ENCODE results near the gene BMPER. TPM values are rescaled to one million over a fixed set of nuclear protein-coding genes. Genes with fewer than 3 reads are reported as not detected.

The BMPER gene
- total RNA-seq (under 1 TPM in 2 of 5 donors, not detected in 3; 0.20 to 0.47 TPM), total RNA-seq (0 to 0.48 (median 0.04) reads per million in 29 experiments)
- total RNA-seq (2013) = 0.11 TPM

GRCh38 chr7:33905389-33906032 is at the start of gene BMPER:
Gene BMPER, plus strand, starts transcription at chr7:33905539. Its CDS starts 75 bp downstream, at chr7:33905614.
- Mint-ChIP-seq H3K4me3 (peak within 1 kb of the TSS; percentile 21 to 66 (median 59)), H3K36me3 (no peaks in the 10 kb centered on the region), H3K9me3 (no peaks in the 10 kb centered on the region), H3K4me1 (peaks cover 7 to 12% (median 9%) of the 10 kb centered on the region in 3 donors), H3K27ac (no peak within 1 kb of the TSS), H3K27me3 (peaks cover 61 to 64% of the 10 kb centered on the region in 2 donors)
- Histone ChIP-seq H3K36me3 (ENCODE audit: control insufficient read depth in 2 of 2, extremely low read depth in 1 of 2, insufficient read depth in 1 of 2, low read length in 1 of 2) (no peaks in the 10 kb centered on the region), H3K4me1 (ENCODE audit: control insufficient read depth in 1 of 2, extremely low read depth in 1 of 2, insufficient read depth in 2 of 2, low read length in 2 of 2) (peaks cover 3 to 16% of the 10 kb centered on the region in 2 experiments), H3K27me3 (replicated peaks in 1 of 2; ENCODE audit: control insufficient read depth in 2 of 2, extremely low read depth in 1 of 2, insufficient read depth in 2 of 2, low read length in 1 of 2) (peaks cover 26 to 27% of the 10 kb centered on the region in 2 experiments), H3K4me3 (ENCODE audit: control insufficient read depth in 1 of 2, extremely low read depth in 1 of 2, low read length in 1 of 2) (peak within 1 kb of the TSS; percentile 25 to 64), H3K27ac (ENCODE audit: low read length) (no peak within 1 kb of the TSS), H3K9me3 (no peaks in the 10 kb centered on the region)
- ATAC-seq (replicated peaks in 1 of 4) (no peak), DNase-seq (no peak)
- 5% methylated on average over 30 of the region's 47 CpGs for WGBS (ENCODE audit: insufficient coverage)
- ChIA-PET CTCF (interaction anchor here in 1 of 2 donors (1.3 kb wide), 1 partner anchor 27 kb away, joined by 3 read pairs; no protein-coding TSS in a partner anchor), POLR2A (no interaction called here)

GRCh38 chr7:33861947-33862346 is 43.4 kb upstream of the BMPER start:
- no peaks in the 10 kb centered on the region for H3K4me1 Mint-ChIP-seq
- Histone ChIP-seq H3K36me3 (ENCODE audit: control insufficient read depth in 2 of 2, extremely low read depth in 1 of 2, insufficient read depth in 1 of 2, low read length in 1 of 2) (no peaks in the 10 kb centered on the region), H3K9me3 (no peaks in the 10 kb centered on the region), H3K27ac (ENCODE audit: low read length) (no peak overlapping the region), H3K4me3 (ENCODE audit: control insufficient read depth in 1 of 2, extremely low read depth in 1 of 2, low read length in 1 of 2) (no peak overlapping the region), H3K27me3 (replicated peaks in 1 of 2; ENCODE audit: control insufficient read depth in 2 of 2, extremely low read depth in 1 of 2, insufficient read depth in 2 of 2, low read length in 1 of 2) (no peaks in the 10 kb centered on the region), H3K4me1 (ENCODE audit: control insufficient read depth in 1 of 2, extremely low read depth in 1 of 2, insufficient read depth in 2 of 2, low read length in 2 of 2) (no peaks in the 10 kb centered on the region)
- POLR2A ChIA-PET = no interaction called here
- no peak for DNase-seq
- H3K36me3 Mint-ChIP-seq = no peaks in the 10 kb centered on the region
- peaks cover 0 to 4% (median 2%) of the 10 kb centered on the region in 3 donors for H3K9me3 Mint-ChIP-seq
- H3K4me3 Mint-ChIP-seq = no peak overlapping the region
- ATAC-seq (replicated peaks in 1 of 4) = no peak
- peaks cover 0 to 16% of the 10 kb centered on the region in 2 donors for H3K27me3 Mint-ChIP-seq
- CTCF ChIA-PET = no interaction called here
- no peak overlapping the region for H3K27ac Mint-ChIP-seq

- Mint-ChIP-seq H3K9me3 (peaks cover 0 to 4% (median 2%) of the 10 kb centered on the region in 3 donors), H3K4me1 (no peaks in the 10 kb centered on the region), H3K4me3 (no peak overlapping the region), H3K27ac (no peak overlapping the region), H3K36me3 (no peaks in the 10 kb centered on the region), H3K27me3 (peaks cover 0 to 14% of the 10 kb centered on the region in 2 donors)
- DNase-seq (no peak), ATAC-seq (replicated peaks in 1 of 4) (no peak)
- H3K9me3 ChIP-seq = no peaks in the 10 kb centered on the region
- no peaks in the 10 kb centered on the region for H3K27me3 ChIP-seq (replicated peaks in 1 of 2; ENCODE audit: control insufficient read depth in 2 of 2, extremely low read depth in 1 of 2, insufficient read depth in 2 of 2, low read length in 1 of 2)
- 73% methylated on average over 4 of the region's 10 CpGs for WGBS (ENCODE audit: insufficient coverage)
- no peak overlapping the region for H3K4me3 ChIP-seq (ENCODE audit: control insufficient read depth in 1 of 2, extremely low read depth in 1 of 2, low read length in 1 of 2)
- H3K27ac ChIP-seq (ENCODE audit: low read length) = no peak overlapping the region
- no peaks in the 10 kb centered on the region for H3K4me1 ChIP-seq (ENCODE audit: control insufficient read depth in 1 of 2, extremely low read depth in 1 of 2, insufficient read depth in 2 of 2, low read length in 2 of 2)
- ChIA-PET CTCF (interaction anchor here in 1 of 2 donors (1.0 kb wide), 1 partner anchor 70 kb away, joined by 3 read pairs; no protein-coding TSS in a partner anchor), POLR2A (no interaction called here)
- H3K36me3 ChIP-seq (ENCODE audit: control insufficient read depth in 2 of 2, extremely low read depth in 1 of 2, insufficient read depth in 1 of 2, low read length in 1 of 2) = no peaks in the 10 kb centered on the region
Observed at GRCh38 chr7:33862946-33863814, 42.2 kb upstream of the BMPER start.

- no CpG with 5 or more reads among the region's 8 CpGs for WGBS (ENCODE audit: insufficient coverage)
- H3K27me3 ChIP-seq (replicated peaks in 1 of 2; ENCODE audit: control insufficient read depth in 2 of 2, extremely low read depth in 1 of 2, insufficient read depth in 2 of 2, low read length in 1 of 2) = no peaks in the 10 kb centered on the region
- H3K36me3 ChIP-seq (ENCODE audit: control insufficient read depth in 2 of 2, extremely low read depth in 1 of 2, insufficient read depth in 1 of 2, low read length in 1 of 2) = no peaks in the 10 kb centered on the region
- no peak for DNase-seq
- Mint-ChIP-seq H3K9me3 (no peaks in the 10 kb centered on the region), H3K27ac (no peak overlapping the region), H3K36me3 (no peaks in the 10 kb centered on the region), H3K4me3 (no peak overlapping the region), H3K4me1 (no peaks in the 10 kb centered on the region), H3K27me3 (peaks cover 0 to 8% of the 10 kb centered on the region in 2 donors)
- no peak for ATAC-seq (replicated peaks in 1 of 4)
- no peaks in the 10 kb centered on the region for H3K4me1 ChIP-seq (ENCODE audit: control insufficient read depth in 1 of 2, extremely low read depth in 1 of 2, insufficient read depth in 2 of 2, low read length in 2 of 2)
- no peaks in the 10 kb centered on the region for H3K9me3 ChIP-seq
- POLR2A ChIA-PET = no interaction called here
- no peak overlapping the region for H3K27ac ChIP-seq (ENCODE audit: low read length)
- CTCF ChIA-PET = no interaction called here
- no peak overlapping the region for H3K4me3 ChIP-seq (ENCODE audit: control insufficient read depth in 1 of 2, extremely low read depth in 1 of 2, low read length in 1 of 2)
Observed at GRCh38 chr7:33868166-33868565, 37.2 kb upstream of the BMPER start.

- Histone ChIP-seq H3K27ac (ENCODE audit: low read length) (no peak overlapping the region), H3K36me3 (ENCODE audit: control insufficient read depth in 2 of 2, extremely low read depth in 1 of 2, insufficient read depth in 1 of 2, low read length in 1 of 2) (no peaks in the 10 kb centered on the region), H3K4me3 (ENCODE audit: control insufficient read depth in 1 of 2, extremely low read depth in 1 of 2, low read length in 1 of 2) (no peak overlapping the region), H3K4me1 (ENCODE audit: control insufficient read depth in 1 of 2, extremely low read depth in 1 of 2, insufficient read depth in 2 of 2, low read length in 2 of 2) (no peaks in the 10 kb centered on the region), H3K27me3 (replicated peaks in 1 of 2; ENCODE audit: control insufficient read depth in 2 of 2, extremely low read depth in 1 of 2, insufficient read depth in 2 of 2, low read length in 1 of 2) (no peaks in the 10 kb centered on the region), H3K9me3 (no peaks in the 10 kb centered on the region)
- ATAC-seq (replicated peaks in 1 of 4) = no peak
- Mint-ChIP-seq H3K27me3 (peaks cover 0 to 5% of the 10 kb centered on the region in 2 donors), H3K36me3 (no peaks in the 10 kb centered on the region), H3K4me3 (no peak overlapping the region), H3K9me3 (no peaks in the 10 kb centered on the region), H3K27ac (no peak overlapping the region), H3K4me1 (no peaks in the 10 kb centered on the region)
- WGBS (ENCODE audit: insufficient coverage) = no CpG with 5 or more reads among the region's 5 CpGs
- no peak for DNase-seq
- CTCF ChIA-PET = no interaction called here
- POLR2A ChIA-PET = no interaction called here
Observed at GRCh38 chr7:33869176-33869575, 36.2 kb upstream of the BMPER start.

- 100% methylated on average over 1 of the region's 3 CpGs for WGBS (ENCODE audit: insufficient coverage)
- no peaks in the 10 kb centered on the region for H3K9me3 ChIP-seq
- H3K4me3 ChIP-seq (ENCODE audit: control insufficient read depth in 1 of 2, extremely low read depth in 1 of 2, low read length in 1 of 2) = no peak overlapping the region
- Mint-ChIP-seq H3K4me1 (no peaks in the 10 kb centered on the region), H3K27ac (no peak overlapping the region), H3K9me3 (no peaks in the 10 kb centered on the region), H3K4me3 (no peak overlapping the region), H3K27me3 (peaks cover 0 to 5% of the 10 kb centered on the region in 2 donors), H3K36me3 (no peaks in the 10 kb centered on the region)
- H3K36me3 ChIP-seq (ENCODE audit: control insufficient read depth in 2 of 2, extremely low read depth in 1 of 2, insufficient read depth in 1 of 2, low read length in 1 of 2) = no peaks in the 10 kb centered on the region
- H3K27ac ChIP-seq (ENCODE audit: low read length) = no peak overlapping the region
- H3K4me1 ChIP-seq (ENCODE audit: control insufficient read depth in 1 of 2, extremely low read depth in 1 of 2, insufficient read depth in 2 of 2, low read length in 2 of 2) = no peaks in the 10 kb centered on the region
- POLR2A ChIA-PET = no interaction called here
- no peak for ATAC-seq (replicated peaks in 1 of 4)
- H3K27me3 ChIP-seq (replicated peaks in 1 of 2; ENCODE audit: control insufficient read depth in 2 of 2, extremely low read depth in 1 of 2, insufficient read depth in 2 of 2, low read length in 1 of 2) = no peaks in the 10 kb centered on the region
- CTCF ChIA-PET = no interaction called here
- DNase-seq = no peak
Observed at GRCh38 chr7:33870120-33870519, 35.2 kb upstream of the BMPER start.
